ENCODE results near the gene INKA2.

The INKA2 gene

GRCh38 chr1:111739194-111739924 lies at the start of gene INKA2:
Gene INKA2, minus strand, starts transcription at chr1:111739395. Its CDS starts 153 bp downstream, at chr1:111739242.
- peak; percentile 82 for DNase-seq

- no peak for DNase-seq
These were observed 47.5 kb upstream of the INKA2 start for GRCh38 chr1:111786669-111787207.

- DNase-seq: no peak
These were observed 45.2 kb upstream of the INKA2 start for GRCh38 chr1:111784273-111784901.

GRCh38 chr1:111779546-111779945 lies 40.4 kb upstream of the INKA2 start:
- DNase-seq: no peak

- no peak for DNase-seq
These were observed 39.4 kb upstream of the INKA2 start for GRCh38 chr1:111778541-111779051.

GRCh38 chr1:111778066-111778465 lies 38.9 kb upstream of the INKA2 start:
- no peak for DNase-seq

- DNase-seq: no peak
These were observed 38.1 kb upstream of the INKA2 start for GRCh38 chr1:111777301-111777700.

GRCh38 chr1:111776861-111777260 lies 37.7 kb upstream of the INKA2 start:
- DNase-seq: no peak

- DNase-seq: no peak
These were observed 37.2 kb upstream of the INKA2 start for GRCh38 chr1:111776391-111776790.

GRCh38 chr1:111775966-111776365 lies 36.8 kb upstream of the INKA2 start:
- DNase-seq: no peak

- no peak for DNase-seq
These were observed 31.7 kb upstream of the INKA2 start for GRCh38 chr1:111770916-111771315.

- peak; percentile 70 for DNase-seq
These were observed 30.4 kb upstream of the INKA2 start for GRCh38 chr1:111769517-111770146.

GRCh38 chr1:111768625-111769024 lies 29.4 kb upstream of the INKA2 start:
- no peak for DNase-seq

- no peak for DNase-seq
These were observed 28.8 kb upstream of the INKA2 start for GRCh38 chr1:111768023-111768422.

- DNase-seq: no peak
These were observed 23.1 kb upstream of the INKA2 start for GRCh38 chr1:111762332-111762731.

- DNase-seq: no peak
These were observed 22.5 kb upstream of the INKA2 start for GRCh38 chr1:111761717-111762116.

GRCh38 chr1:111758373-111758772 lies 19.2 kb upstream of the INKA2 start:
- no peak for DNase-seq

- DNase-seq: no peak
These were observed 16.9 kb upstream of the INKA2 start for GRCh38 chr1:111756124-111756513.

GRCh38 chr1:111755331-111756123 lies 16.3 kb upstream of the INKA2 start, which contains the start of gene DDX20:
Gene DDX20, plus strand, starts transcription at chr1:111755901. Its CDS starts 24 bp downstream, at chr1:111755925.
- peak; percentile 96 for DNase-seq

- peak; percentile 91 for DNase-seq
These were observed 15.8 kb upstream of the INKA2 start for GRCh38 chr1:111754984-111755330.

GRCh38 chr1:111751906-111752575 lies 12.8 kb upstream of the INKA2 start:
- no peak for DNase-seq

GRCh38 chr1:111750856-111751255 lies 11.7 kb upstream of the INKA2 start:
- no peak for DNase-seq

Measured in NCI-H2171 (cell line).